ENCODE data around the gene ZNF764. TPM values are rescaled to one million over a fixed set of nuclear protein-coding genes. Genes with fewer than 3 reads are reported as not detected.

The ZNF764 gene
- total and polyA plus RNA-seq, 9 of the 15 experiments (the other 6 are each of a cell fraction or from before 2014, with no cell fraction given): 0.69 to 10.1 (median 4.1) TPM

- peak; percentile 95 for TF ChIP-seq ZBTB40 (IDR thresholded peaks at IDR 0.05)
- TF ChIP-seq ZBTB40 (CRISPR knock-in tag; IDR thresholded peaks at IDR 0.05): no peak
- 0 out of 2 replicates have a peak, but pooled peaks have one; percentile 17 for TF ChIP-seq RFX7 (CRISPR knock-in tag; IDR thresholded peaks at IDR 0.05)
- TF ChIP-seq ZNF146 (CRISPR knock-in tag; IDR thresholded peaks at IDR 0.05; ENCODE audit: unreplicated experiment): peak; percentile 4
- TF ChIP-seq ZNF830 (CRISPR knock-in tag; IDR thresholded peaks at IDR 0.05): peak; percentile 95; the same call in 1 of the 2 replicates
- TF ChIP-seq ZNF316 (IDR thresholded peaks at IDR 0.05): no peak
- TF ChIP-seq ATF2 (CRISPR knock-in tag; IDR thresholded peaks at IDR 0.05): no peak
- TF ChIP-seq GTF2E2 (tag; IDR thresholded peaks at IDR 0.05): peak; percentile 72; the same call in 1 of the 2 replicates
- TF ChIP-seq ZBTB17 (CRISPR knock-in tag; IDR thresholded peaks at IDR 0.05): peak; percentile 84; the same call in 1 of the 2 replicates
- TF ChIP-seq POLR2AphosphoS5 (IDR thresholded peaks at IDR 0.05; ENCODE audit: control insufficient read depth, insufficient read depth, low read depth, low read length): no peak; the same call in 1 of the 2 replicates
- no peak for TF ChIP-seq ZNF696 (CRISPR knock-in tag; conservative IDR thresholded peaks at IDR 0.05)
- peak; percentile 74 for TF ChIP-seq POLR2B (IDR thresholded peaks at IDR 0.05; ENCODE audit: low read depth, partially characterized antibody)
- TF ChIP-seq ZNF583 (CRISPR knock-in tag; IDR thresholded peaks at IDR 0.05): peak; percentile 71; the same call in 1 of the 2 replicates
- TF ChIP-seq ZFX (CRISPR knock-in tag; IDR thresholded peaks at IDR 0.05): peak; percentile 90
- TF ChIP-seq SNAPC5 (CRISPR knock-in tag; IDR thresholded peaks at IDR 0.05): no peak
- peak; percentile 35; the same call in 1 of the 2 replicates for TF ChIP-seq USF2 (CRISPR knock-in tag; IDR thresholded peaks at IDR 0.05)
Measured at GRCh38 chr16:30526823-30527634, 31.1 kb downstream of the ZNF764 start (continued).

Measured in K562 (cell line).